Upper lobe of left lung (tissue), 6 donors: ENCODE measurements around the gene ACLY. TPM values are rescaled to one million over a fixed set of nuclear protein-coding genes. Genes with fewer than 3 reads are reported as not detected.
A peak's percentile ranks its signal among the peaks of the same experiment; 100 is the strongest.

Experiments used
- ATAC-seq, 2 donors: fragments of 200-7000 bp; cut with Tn5 transposase; one replicate each; pipeline ENCODE4 v1.9.1; 2022; ENCODE audit warnings: mild to moderate bottlenecking in 2 of 2, moderate library complexity in 2 of 2; ENCODE audit not compliant: low FRiP score in 2 of 2
- DNase-seq, 2 donors: peaks; one replicate each; pipeline ENCODE4 v3.0.0-alpha.2; 2019 to 2020
- H3K27ac ChIP-seq, 4 donors: fragments of 200-600 bp; sonication (generic); one replicate each; pipeline ENCODE4 v1.5.1; 2016 to 2019
- H3K27me3 ChIP-seq, 4 donors: fragments of 200-600 bp; sonication (generic); one replicate each; pipeline ENCODE4 v1.5.1; 2017 to 2019
- H3K36me3 ChIP-seq, 4 donors: fragments of 200-600 bp; sonication (generic); one replicate each; pipeline ENCODE4 v1.5.1; 2016 to 2019
- H3K4me1 ChIP-seq, 4 donors: fragments of 200-600 bp; sonication (generic); one replicate each; pipeline ENCODE4 v1.5.1; 2018 to 2019
- H3K4me3 ChIP-seq, 4 donors: fragments of 200-600 bp; sonication (generic); one replicate each; pipeline ENCODE4 v1.5.1; 2017 to 2019; ENCODE audit warnings: mild to moderate bottlenecking in 2 of 4, moderate library complexity in 1 of 4
- H3K9me3 ChIP-seq, 4 donors: fragments of 200-600 bp; sonication (generic); one replicate each; pipeline ENCODE4 v1.5.1; 2018 to 2019
- CTCF ChIP-seq, 6 experiments: fragments of 450-650 bp in 4 of 6; fragments of 200-600 bp in 2 of 6; sonication (generic) in 2 of 6; IDR thresholded peaks; one replicate each; pipeline ENCODE4 v1.5.1; 2016 to 2019; ENCODE audit warnings: antibody characterized with exemption in 6 of 6
- EP300 ChIP-seq, 4 donors: sonication (generic); formaldehyde crosslinking; IDR thresholded peaks; one replicate each; pipeline ENCODE4 v1.5.1; 2017; ENCODE audit warnings: antibody characterized with exemption in 4 of 4, control low read depth in 2 of 4
- POLR2A ChIP-seq, 4 donors: fragments of 450-650 bp; IDR thresholded peaks; one replicate each; pipeline ENCODE4 v1.5.1; 2016 to 2017; ENCODE audit warnings: antibody characterized with exemption in 4 of 4, mild to moderate bottlenecking in 2 of 4
- POLR2AphosphoS5 ChIP-seq, 2 donors: sonication (generic); formaldehyde crosslinking; IDR thresholded peaks; one replicate each; pipeline ENCODE4 v1.5.1; 2017; ENCODE audit warnings: antibody characterized with exemption in 2 of 2
- WGBS, 2 donors: methylation state at CpG; one replicate each; pipeline ENCODE4 v1.1.5; 2017 to 2018; 5-methylcytosine and 5-hydroxymethylcytosine counted together
- total RNA-seq, 6 donors: library from RNA; depleted of rRNA in 4 of 6; stranded (reverse); fragments of >200 nt in 4 of 6; gene quantifications; one replicate each; pipeline versions ENCODE4 v1.1.0 to v1.2.1, GENCODE V29; 2016 to 2021
- donor health status: DM: no; HTN: no; CAD: no; lungs with moderate emphysema.
- donor health status: DM: no; HTN: yes; CAD: no; lungs with severe emphysema.

The ACLY gene
- total RNA-seq, 6 donors from 2014 or later = 41.9 to 132 (median 84.6) TPM

GRCh38 chr17:41920580-41920955 lies 1.8 kb upstream of the ACLY start:
- no peaks in the 10 kb centered on the region for H3K36me3 ChIP-seq
- H3K27me3 ChIP-seq = no peaks in the 10 kb centered on the region
- no peak overlapping the region for H3K27ac ChIP-seq
- H3K9me3 ChIP-seq = no peaks in the 10 kb centered on the region
- ATAC-seq (no peak), DNase-seq (no peak)
- 93 to 98% methylated on average over 5 of the region's 5 CpGs for WGBS, 2 donors
- no peak for TF ChIP-seq POLR2AphosphoS5 (IDR thresholded peaks at IDR 0.05)
- no peak for TF ChIP-seq CTCF (IDR thresholded peaks at IDR 0.05)
- TF ChIP-seq POLR2A (IDR thresholded peaks at IDR 0.05) = no peak
- no peak for TF ChIP-seq EP300 (IDR thresholded peaks at IDR 0.05)
- no peak overlapping the region for H3K4me3 ChIP-seq
- peaks cover 18 to 34% (median 22%) of the 10 kb centered on the region in 4 donors for H3K4me1 ChIP-seq

GRCh38 chr17:41919840-41920579 lies 1.3 kb upstream of the ACLY start:
- H3K27ac ChIP-seq = peak overlapping the region; percentile 64 to 91 (median 86)
- no peaks in the 10 kb centered on the region for H3K36me3 ChIP-seq
- H3K27me3 ChIP-seq = no peaks in the 10 kb centered on the region
- no peaks in the 10 kb centered on the region for H3K9me3 ChIP-seq
- DNase-seq (peak in 1 of 2 donors; percentile 64), ATAC-seq (peak in 1 of 2 donors; percentile 5)
- 72 to 90% methylated on average over 4 to 7 of the region's 7 CpGs for WGBS, 2 donors
- H3K4me3 ChIP-seq = peak overlapping the region in 2 of 4 donors; percentile 84 to 98
- no peak for TF ChIP-seq EP300 (IDR thresholded peaks at IDR 0.05)
- no peak for TF ChIP-seq CTCF (IDR thresholded peaks at IDR 0.05)
- no peak for TF ChIP-seq POLR2A (IDR thresholded peaks at IDR 0.05)
- no peak for TF ChIP-seq POLR2AphosphoS5 (IDR thresholded peaks at IDR 0.05)
- peaks cover 18 to 40% (median 27%) of the 10 kb centered on the region in 4 donors for H3K4me1 ChIP-seq

GRCh38 chr17:41919165-41919817 lies 540 bp upstream of the ACLY start:
- Histone ChIP-seq H3K36me3 (no peaks in the 10 kb centered on the region), H3K27ac (peak overlapping the region; percentile 64 to 91 (median 86)), H3K9me3 (no peaks in the 10 kb centered on the region), H3K4me3 (peak overlapping the region; percentile 29 to 98 (median 81)), H3K27me3 (no peaks in the 10 kb centered on the region), H3K4me1 (peaks cover 18 to 46% (median 33%) of the 10 kb centered on the region in 4 donors)
- TF ChIP-seq EP300 (IDR thresholded peaks at IDR 0.05) = no peak
- TF ChIP-seq POLR2AphosphoS5 (IDR thresholded peaks at IDR 0.05) = no peak
- no peak for TF ChIP-seq CTCF (IDR thresholded peaks at IDR 0.05)
- no peak for TF ChIP-seq POLR2A (IDR thresholded peaks at IDR 0.05)
- DNase-seq = peak in 1 of 2 donors; percentile 59
- peak; percentile 46 to 68 for ATAC-seq
- 10 to 39% methylated on average over 10 to 25 of the region's 33 CpGs for WGBS, 2 donors

- Histone ChIP-seq H3K4me3 (peak overlapping the region; percentile 78 to 98 (median 90)), H3K4me1 (peaks cover 18 to 56% (median 39%) of the 10 kb centered on the region in 4 donors), H3K27me3 (no peaks in the 10 kb centered on the region), H3K27ac (peak overlapping the region; percentile 87 to 93 (median 91)), H3K9me3 (no peaks in the 10 kb centered on the region), H3K36me3 (peaks cover 0 to 9% (median 8%) of the 10 kb centered on the region in 4 donors)
- ATAC-seq = peak; percentile 4 to 55
- 4 to 9% methylated on average over 11 to 17 of the region's 26 CpGs for WGBS, 2 donors
- peak in 2 of 6 experiments; percentile 7 to 9 for TF ChIP-seq CTCF (IDR thresholded peaks at IDR 0.05)
- TF ChIP-seq POLR2A (IDR thresholded peaks at IDR 0.05) = peak in 1 of 4 donors; percentile 19
- no peak for TF ChIP-seq EP300 (IDR thresholded peaks at IDR 0.05)
- TF ChIP-seq POLR2AphosphoS5 (IDR thresholded peaks at IDR 0.05) = no peak
- peak; percentile 69 to 91 for DNase-seq
These were observed 955 bp downstream of the ACLY start for GRCh38 chr17:41917679-41918313.
